ENCODE results near the gene HYAL3. TPM values are rescaled to one million over a fixed set of nuclear protein-coding genes. Genes with fewer than 3 reads are reported as not detected.

Gene HYAL3
- polyA plus RNA-seq, 1 experiment = 8.5 TPM

GRCh38 chr3:50342813-50343633, 43.8 kb upstream of the HYAL3 start:
- ChIA-PET CTCF (interaction anchor here (0.6 to 2.7 kb wide), 4 partner anchors 8 to 199 kb away, joined by 3 to 10 read pairs (median 4); partner anchors contain the start of genes CYB561D2 and NPRL2), POLR2A (no interaction called here)
- no peaks in the 10 kb centered on the region for H3K36me3 ChIP-seq (ENCODE audit: control insufficient read depth, insufficient read depth, low read length)
- no peaks in the 10 kb centered on the region for H3K27me3 ChIP-seq (ENCODE audit: control insufficient read depth, insufficient read depth, low read length)
- no peak overlapping the region for H3K4me3 ChIP-seq (ENCODE audit: low read depth, low read length)
- no peak for TF ChIP-seq CTCF (IDR thresholded peaks at IDR 0.05; ENCODE audit: insufficient read depth, low read depth, low read length)
- no peak for DNase-seq (ENCODE audit: low read depth)

- Histone ChIP-seq H3K36me3 (ENCODE audit: control insufficient read depth, insufficient read depth, low read length) (no peaks in the 10 kb centered on the region), H3K27me3 (ENCODE audit: control insufficient read depth, insufficient read depth, low read length) (no peaks in the 10 kb centered on the region), H3K4me3 (ENCODE audit: low read depth, low read length) (no peak overlapping the region)
- no peak for TF ChIP-seq CTCF (IDR thresholded peaks at IDR 0.05; ENCODE audit: insufficient read depth, low read depth, low read length)
- ChIA-PET CTCF (interaction anchor here (0.6 to 2.7 kb wide), 2 partner anchors 140 to 200 kb away, joined by 3 to 10 read pairs; no protein-coding TSS in a partner anchor), POLR2A (no interaction called here)
- no peak for DNase-seq (ENCODE audit: low read depth)
Observed at GRCh38 chr3:50341996-50342650, 42.9 kb upstream of the HYAL3 start.

DNA sequence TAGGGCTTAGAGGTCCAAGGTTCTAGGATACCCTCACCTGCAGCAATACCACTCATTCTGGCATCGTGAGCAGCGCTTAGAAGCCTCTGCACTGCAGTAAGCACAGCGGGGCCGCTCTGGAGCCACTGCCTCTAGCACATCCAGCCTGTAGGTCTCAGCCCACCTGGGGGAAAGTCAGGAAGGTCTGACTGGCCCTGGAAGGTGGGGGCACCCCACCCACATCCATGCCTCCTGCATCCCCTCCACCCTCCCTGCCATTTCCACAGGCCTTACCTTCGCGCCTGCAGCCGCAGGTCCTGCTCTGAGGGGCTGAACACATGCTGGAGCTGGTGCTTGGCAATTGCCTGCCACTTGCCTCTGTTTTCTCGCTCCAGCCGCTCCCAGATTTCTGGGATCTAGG, 42.3 kb upstream of the HYAL3 start:
- CTCF ChIA-PET = interaction anchor here (1.9 to 2.7 kb wide), 2 partner anchors 9 to 201 kb away, joined by 9 to 10 read pairs; partner anchors contain the start of genes CYB561D2 and NPRL2

DNA sequence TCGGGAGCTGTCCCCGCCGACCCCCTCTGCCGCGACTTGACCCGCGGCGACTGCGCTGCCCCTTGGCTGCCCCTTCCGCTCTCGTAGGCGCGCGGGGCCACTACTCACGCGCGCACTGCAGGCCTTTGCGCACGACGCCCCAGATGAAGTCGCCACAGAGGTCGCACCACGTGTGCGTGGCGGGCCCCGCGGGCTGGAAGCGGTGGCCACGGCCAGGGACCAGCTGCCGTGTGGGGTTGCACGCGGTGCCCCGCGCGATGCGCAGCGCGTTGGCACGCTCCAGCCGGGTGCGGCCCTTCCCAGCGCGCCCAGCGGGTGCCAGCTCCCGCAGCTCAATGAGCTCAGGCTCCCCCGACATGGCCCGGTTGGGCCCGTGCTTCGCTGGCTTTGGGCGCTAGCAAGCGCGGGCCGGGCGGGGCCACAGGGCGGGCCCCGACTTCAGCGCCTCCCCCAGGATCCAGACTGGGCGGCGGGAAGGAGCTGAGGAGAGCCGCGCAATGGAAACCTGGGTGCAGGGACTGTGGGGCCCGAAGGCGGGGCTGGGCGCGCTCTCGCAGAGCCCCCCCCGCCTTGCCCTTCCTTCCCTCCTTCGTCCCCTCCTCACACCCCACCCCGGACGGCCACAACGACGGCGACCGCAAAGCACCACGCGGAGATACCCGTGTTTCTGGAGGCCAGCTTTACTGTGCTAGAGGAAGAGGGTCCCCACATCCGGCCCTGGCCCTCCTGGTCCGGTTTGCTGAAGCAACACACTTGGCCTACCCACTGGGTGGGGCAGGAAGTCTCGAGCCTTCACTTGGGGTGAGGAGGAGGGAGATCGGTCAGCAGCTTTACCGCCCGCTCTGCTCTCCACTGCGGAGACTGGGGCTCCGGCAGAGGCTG, 41.5 kb upstream of the HYAL3 start, which contains the start of gene RASSF1:
Gene RASSF1, minus strand, starts transcription at position 389 of the 882 bp plus-strand sequence. Its CDS starts 31 bp downstream, at position 358.
- POLR2A ChIA-PET = no interaction called here
- TF ChIP-seq CTCF (IDR thresholded peaks at IDR 0.05; ENCODE audit: insufficient read depth, low read depth, low read length) = no peak
- CTCF ChIA-PET = interaction anchor here (0.5 to 2.7 kb wide), 5 partner anchors 10 to 985 kb away, joined by 3 to 10 read pairs (median 4); partner anchors contain the start of genes CYB561D2 and NPRL2
- Histone ChIP-seq H3K4me3 (ENCODE audit: low read depth, low read length) (peak within 1 kb of the TSS; percentile 60), H3K36me3 (ENCODE audit: control insufficient read depth, insufficient read depth, low read length) (no peaks in the 10 kb centered on the region), H3K27me3 (ENCODE audit: control insufficient read depth, insufficient read depth, low read length) (no peaks in the 10 kb centered on the region)
- no peak for DNase-seq (ENCODE audit: low read depth)

More for the DNA sequence above, 42.3 kb upstream of the HYAL3 start:
- Histone ChIP-seq H3K36me3 (ENCODE audit: control insufficient read depth, insufficient read depth, low read length) (no peaks in the 10 kb centered on the region), H3K27me3 (ENCODE audit: control insufficient read depth, insufficient read depth, low read length) (no peaks in the 10 kb centered on the region), H3K4me3 (ENCODE audit: low read depth, low read length) (peak overlapping the region; percentile 60)
- POLR2A ChIA-PET = no interaction called here
- DNase-seq (ENCODE audit: low read depth) = no peak
- TF ChIP-seq CTCF (IDR thresholded peaks at IDR 0.05; ENCODE audit: insufficient read depth, low read depth, low read length) = no peak

Measured in BJ (cell line).